A549 (cell line): ENCODE results near the gene EFHD2. TPM values are rescaled to one million over a fixed set of nuclear protein-coding genes. Genes with fewer than 3 reads are reported as not detected.

Experiments
- ATAC-seq, 2 experiments: fragments of 200-7000 bp in 1 of 2; fragments of >200 bp in 1 of 2; cut with Nextera tagmentation in 1 of 2; cut with Tn5 transposase in 1 of 2; 3 replicates each; pipeline versions ENCODE4 v1.8.0 to v1.9.1; 2018 to 2020; ENCODE audit warnings: mild to moderate bottlenecking in 1 of 2, moderate library complexity in 1 of 2
- CTCF ChIA-PET: fragments of 300-600 bp; sonication (Branson Sonifier 250); formaldehyde crosslinking; extraction: SDS; loops from one replicate; lab custom pipeline; 2021; ENCODE audit warnings: antibody characterized with exemption, inconsistent platforms; lab: Yijun Ruan, JAX
- POLR2A ChIA-PET: fragments of 350-600 bp; formaldehyde crosslinking; extraction: SDS; loops from one replicate; lab custom pipeline; 2021; ENCODE audit warnings: antibody characterized with exemption, inconsistent platforms; lab: Yijun Ruan, JAX
- DNase-seq, 2 experiments: peaks; one replicate each; pipeline versions ENCODE4 v3.0.0 to v3.0.0-alpha.2; 2011 to 2016; ENCODE audit warnings: low read depth in 1 of 2, low spot score in 1 of 2
- FAIRE-seq: peaks from 2 replicates; lab custom pipeline; 2011; peaks lifted over from hg19 to GRCh38; lab: Jason Lieb, UNC
- H3K27ac ChIP-seq, 2 experiments: fragments of >200 bp; sonication (Bioruptor Twin); formaldehyde crosslinking; 3 replicates each; pipeline ENCODE4 v1.5.1; 2016 to 2017
- H3K4me1 ChIP-seq: fragments of >200 bp; sonication (Bioruptor Twin); formaldehyde crosslinking; 3 replicates; pipeline ENCODE4 v1.6.1; 2016
- H3K4me2 ChIP-seq: fragments of >200 bp; sonication (Bioruptor Twin); formaldehyde crosslinking; 3 replicates; pipeline ENCODE4 v1.6.1; 2016
- H3K4me3 ChIP-seq: fragments of >200 bp; sonication (Bioruptor Twin); formaldehyde crosslinking; 3 replicates; pipeline ENCODE4 v1.5.1; 2016
- H3K9me3 ChIP-seq: fragments of >200 bp; sonication (Bioruptor Twin); formaldehyde crosslinking; 3 replicates; pipeline ENCODE4 v1.6.1; 2016
- CHD2 ChIP-seq: fragments of 150-350 bp; IDR thresholded peaks from 2 replicates; pipeline ENCODE4 v1.6.1; 2014; ENCODE audit warnings: low read length; ENCODE audit not compliant: partially characterized antibody
- CHD4 ChIP-seq: fragments of 200-600 bp; sonication (generic); IDR thresholded peaks from 2 replicates; pipeline ENCODE4 v1.6.1; 2016; ENCODE audit warnings: antibody characterized with exemption, mild to moderate bottlenecking, borderline replicate concordance
- EHF ChIP-seq: fragments of 250-450 bp; sonication (Bioruptor Pico); IDR thresholded peaks from 2 replicates; pipeline ENCODE4 v1.5.0; 2020; ENCODE audit warnings: mild to moderate bottlenecking
- EP300 ChIP-seq, 2 experiments: fragments of >200 bp; sonication (Bioruptor Twin); formaldehyde crosslinking; IDR thresholded peaks; 2 replicates in 1 of 2; 3 replicates in 1 of 2; pipeline ENCODE4 v1.6.1; 2016 to 2017
- FOSB ChIP-seq: fragments of 250-450 bp; sonication (Bioruptor Pico); IDR thresholded peaks from 2 replicates; pipeline ENCODE4 v1.5.0; 2020; ENCODE audit warnings: mild to moderate bottlenecking, moderate library complexity
- FOSL2 ChIP-seq, 2 experiments: fragments of 450-650 bp in 1 of 2; fragments of >200 bp in 1 of 2; sonication (Bioruptor Twin) in 1 of 2; formaldehyde crosslinking; IDR thresholded peaks; 2 replicates each; pipeline versions ENCODE4 v1.5.0 to v1.6.1; 2016 to 2020; ENCODE audit warnings: mild to moderate bottlenecking in 1 of 2, moderate library complexity in 1 of 2
- FOXS1 ChIP-seq: fragments of 250-450 bp; sonication (Bioruptor Pico); IDR thresholded peaks from 2 replicates; pipeline ENCODE4 v1.5.0; 2020; ENCODE audit warnings: mild to moderate bottlenecking, moderate library complexity
- HDAC2 ChIP-seq: fragments of 200-600 bp; sonication (generic); IDR thresholded peaks from 2 replicates; pipeline ENCODE4 v1.6.1; 2016
- HOXA7 ChIP-seq: fragments of 250-450 bp; sonication (Bioruptor Pico); IDR thresholded peaks from 2 replicates; pipeline ENCODE4 v1.5.0; 2020; ENCODE audit warnings: mild to moderate bottlenecking, moderate library complexity
- JUN ChIP-seq, 2 experiments: fragments of >200 bp; sonication (Bioruptor Twin); formaldehyde crosslinking; IDR thresholded peaks; 2 replicates in 1 of 2; 3 replicates in 1 of 2; pipeline ENCODE4 v1.6.1; 2016 to 2017
- KDM1A ChIP-seq: fragments of 200-600 bp; sonication (generic); IDR thresholded peaks from 2 replicates; pipeline ENCODE4 v1.6.1; 2016; ENCODE audit warnings: low read depth, mild to moderate bottlenecking
- NFE2L2 ChIP-seq: fragments of 150-350 bp; conservative IDR thresholded peaks from 2 replicates; pipeline ENCODE4 v1.6.1; 2014; ENCODE audit warnings: low read length
- POLR2AphosphoS2 ChIP-seq: conservative IDR thresholded peaks from 2 replicates; pipeline ENCODE4 v1.6.1; 2012; ENCODE audit warnings: low read length, improper control_type of control experiment, inconsistent platforms
- RFX5 ChIP-seq: fragments of 450-650 bp; IDR thresholded peaks from 2 replicates; pipeline ENCODE4 v1.7.1; 2014; ENCODE audit warnings: antibody characterized with exemption, mild to moderate bottlenecking, moderate library complexity
- SMC3 ChIP-seq: fragments of >200 bp; sonication (Bioruptor Twin); formaldehyde crosslinking; IDR thresholded peaks from 3 replicates; pipeline ENCODE4 v1.6.1; 2018; ENCODE audit warnings: inconsistent platforms
- TFCP2L1 ChIP-seq: fragments of 250-450 bp; sonication (Bioruptor Pico); IDR thresholded peaks from 2 replicates; pipeline ENCODE4 v1.5.0; 2021; ENCODE audit warnings: mild to moderate bottlenecking
- ZSCAN20 ChIP-seq: fragments of 250-450 bp; sonication (Bioruptor Pico); IDR thresholded peaks from 2 replicates; pipeline ENCODE4 v1.8.0; 2022; ENCODE audit warnings: mild to moderate bottlenecking, moderate library complexity
- WGBS: methylation state at CpG from one replicate; pipeline ENCODE4 v1.1.6; 2017; ENCODE audit errors: missing lambda C conversion rate; 5-methylcytosine and 5-hydroxymethylcytosine counted together
- polyA plus RNA-seq, 4 experiments: library from polyadenylated mRNA; depleted of rRNA in 3 of 4; stranded (reverse); fragments of >200 nt; fragmentation: RNase III in 1 of 4; extraction: RNeasy Plus Mini Kit Qiagen cat#74134 plus additional on column Dnase treatment in 1 of 4; gene quantifications; 2 replicates in 3 of 4; 3 replicates in 1 of 4; pipeline ENCODE4 v1.2.3, GENCODE V29; 2011 to 2017
- TF ChIP-seq, protein P1 (sequence below): fragments of 250-450 bp; sonication (Bioruptor Pico); IDR thresholded peaks from 2 replicates; pipeline ENCODE4 v1.5.0; 2020; ENCODE audit warnings: low read depth, mild to moderate bottlenecking, moderate library complexity
- TF ChIP-seq, protein P2 (sequence below): fragments of 250-450 bp; sonication (Bioruptor Pico); IDR thresholded peaks from 2 replicates; pipeline ENCODE4 v1.5.0; 2021; ENCODE audit warnings: mild to moderate bottlenecking, moderate library complexity, borderline replicate concordance
- TF ChIP-seq, protein P3 (sequence below): IDR thresholded peaks from 2 replicates; pipeline ENCODE4 v1.6.1; 2012
- TF ChIP-seq, protein P4 (sequence below): fragments of 450-650 bp; IDR thresholded peaks from 2 replicates; pipeline ENCODE4 v1.6.1; 2014; ENCODE audit warnings: antibody characterized with exemption
- TF ChIP-seq, protein P5 (sequence below): fragments of 200-600 bp; sonication (generic); IDR thresholded peaks from 2 replicates; pipeline ENCODE4 v1.6.1; 2016; ENCODE audit warnings: antibody characterized with exemption, mild to moderate bottlenecking, moderate library complexity

Gene EFHD2
- polyA plus RNA-seq, 2 of the 4 experiments (the other 2 are of a cell fraction): 33.1 to 96.2 TPM

DNA sequence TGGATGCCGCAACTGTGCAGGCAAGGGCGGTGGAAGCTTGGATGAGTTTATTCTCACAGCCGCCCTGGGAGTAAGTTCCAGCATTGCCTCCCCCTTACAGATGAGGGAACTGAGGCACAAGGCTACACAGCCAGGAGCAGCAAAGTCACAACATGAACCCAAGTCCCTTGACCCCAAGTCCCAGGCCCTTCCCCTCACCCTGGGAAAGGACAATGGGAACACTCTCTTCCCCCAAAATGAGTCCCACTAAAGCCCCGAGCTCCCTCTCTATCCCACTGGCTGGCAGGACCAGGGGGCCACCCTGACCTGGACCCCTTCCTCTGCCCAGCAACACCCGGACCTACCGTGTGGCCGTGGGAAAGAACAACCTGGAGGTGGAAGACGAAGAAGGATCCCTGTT, 32.4 kb downstream of the EFHD2 start:
- no peak for FAIRE-seq

DNA sequence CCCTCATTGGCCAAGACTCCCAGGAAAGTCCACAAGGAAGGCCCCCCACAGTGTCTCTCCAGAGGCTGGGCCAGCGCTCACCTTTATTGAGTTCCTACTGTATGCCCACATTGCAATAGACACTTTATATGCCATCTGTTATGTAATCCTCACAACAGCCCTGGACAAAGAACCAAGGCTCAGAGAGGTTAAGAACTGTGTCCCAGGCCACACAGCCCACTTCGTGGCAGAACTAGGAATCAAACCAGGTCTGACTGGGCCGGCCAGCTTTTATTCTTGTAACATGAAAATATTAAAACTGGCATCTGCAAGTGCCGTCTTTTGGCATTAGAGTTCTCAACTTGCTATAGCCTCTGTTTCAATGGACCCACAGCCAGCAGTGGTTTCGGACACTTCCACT, 33.1 kb downstream of the EFHD2 start:
- WGBS: 70% methylated on average over 5 of the region's 5 CpGs
- no peaks in the 10 kb centered on the region for H3K9me3 ChIP-seq

More for the DNA sequence above, 32.4 kb downstream of the EFHD2 start:
- Histone ChIP-seq H3K9me3 (no peaks in the 10 kb centered on the region), H3K4me2 (no peak overlapping the region), H3K27ac (no peak overlapping the region), H3K4me1 (no peaks in the 10 kb centered on the region), H3K4me3 (no peak overlapping the region)
- TF ChIP-seq KDM1A (no peak), HOXA7 (CRISPR knock-in tag) (no peak), EP300 (IDR thresholded peaks at IDR 0.05) (no peak)
- TF ChIP-seq, protein P1, sequence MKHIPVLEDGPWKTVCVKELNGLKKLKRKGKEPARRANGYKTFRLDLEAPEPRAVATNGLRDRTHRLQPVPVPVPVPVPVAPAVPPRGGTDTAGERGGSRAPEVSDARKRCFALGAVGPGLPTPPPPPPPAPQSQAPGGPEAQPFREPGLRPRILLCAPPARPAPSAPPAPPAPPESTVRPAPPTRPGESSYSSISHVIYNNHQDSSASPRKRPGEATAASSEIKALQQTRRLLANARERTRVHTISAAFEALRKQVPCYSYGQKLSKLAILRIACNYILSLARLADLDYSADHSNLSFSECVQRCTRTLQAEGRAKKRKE (CRISPR knock-in tag): no peak
- ChIA-PET CTCF (interaction anchor here (1.4 kb wide), 1 partner anchor 119 kb away, joined by 4 read pairs; no protein-coding TSS in a partner anchor), POLR2A (no interaction called here)
- no peak for ATAC-seq
- 92% methylated on average over 8 of the region's 8 CpGs for WGBS
- DNase-seq: no peak

DNA sequence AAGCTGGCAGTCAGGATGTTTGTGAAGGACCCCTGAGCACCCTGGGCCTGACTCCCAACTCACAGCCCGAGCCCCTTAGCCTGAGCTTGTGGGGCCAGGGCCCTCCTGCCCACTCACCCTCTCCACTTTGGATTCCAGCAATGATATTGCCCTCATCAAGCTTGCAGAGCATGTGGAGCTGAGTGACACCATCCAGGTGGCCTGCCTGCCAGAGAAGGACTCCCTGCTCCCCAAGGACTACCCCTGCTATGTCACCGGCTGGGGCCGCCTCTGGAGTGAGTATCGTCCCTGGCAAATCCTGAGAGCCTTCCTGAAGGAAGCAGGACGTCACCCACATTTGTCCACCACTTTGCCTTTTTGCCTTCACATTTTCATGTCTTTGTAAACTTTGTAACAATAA, 33.6 kb downstream of the EFHD2 start:
- Histone ChIP-seq H3K4me2 (no peak overlapping the region), H3K4me3 (no peak overlapping the region), H3K9me3 (no peaks in the 10 kb centered on the region), H3K4me1 (no peaks in the 10 kb centered on the region), H3K27ac (no peak overlapping the region)
- POLR2A ChIA-PET: no interaction called here
- no peak for FAIRE-seq
- ATAC-seq: no peak
- CTCF ChIA-PET: interaction anchor here (1.0 to 1.8 kb wide), 4 partner anchors 8 to 109 kb away, joined by 3 to 6 read pairs (median 4); no protein-coding TSS in a partner anchor
- no peak for DNase-seq
- WGBS: 66% methylated on average over 4 of the region's 5 CpGs
- TF ChIP-seq JUN (IDR thresholded peaks at IDR 0.05) (no peak), CHD4 (no peak), FOSB (CRISPR knock-in tag) (no peak), HDAC2 (no peak), EHF (CRISPR knock-in tag) (no peak), TFCP2L1 (CRISPR knock-in tag) (no peak), RFX5 (no peak), POLR2AphosphoS2 (no peak)
- TF ChIP-seq, protein P2, sequence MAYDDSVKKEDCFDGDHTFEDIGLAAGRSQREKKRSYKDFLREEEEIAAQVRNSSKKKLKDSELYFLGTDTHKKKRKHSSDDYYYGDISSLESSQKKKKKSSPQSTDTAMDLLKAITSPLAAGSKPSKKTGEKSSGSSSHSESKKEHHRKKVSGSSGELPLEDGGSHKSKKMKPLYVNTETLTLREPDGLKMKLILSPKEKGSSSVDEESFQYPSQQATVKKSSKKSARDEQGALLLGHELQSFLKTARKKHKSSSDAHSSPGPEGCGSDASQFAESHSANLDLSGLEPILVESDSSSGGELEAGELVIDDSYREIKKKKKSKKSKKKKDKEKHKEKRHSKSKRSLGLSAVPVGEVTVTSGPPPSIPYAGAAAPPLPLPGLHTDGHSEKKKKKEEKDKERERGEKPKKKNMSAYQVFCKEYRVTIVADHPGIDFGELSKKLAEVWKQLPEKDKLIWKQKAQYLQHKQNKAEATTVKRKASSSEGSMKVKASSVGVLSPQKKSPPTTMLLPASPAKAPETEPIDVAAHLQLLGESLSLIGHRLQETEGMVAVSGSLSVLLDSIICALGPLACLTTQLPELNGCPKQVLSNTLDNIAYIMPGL (CRISPR knock-in tag): no peak
- TF ChIP-seq, protein P3, sequence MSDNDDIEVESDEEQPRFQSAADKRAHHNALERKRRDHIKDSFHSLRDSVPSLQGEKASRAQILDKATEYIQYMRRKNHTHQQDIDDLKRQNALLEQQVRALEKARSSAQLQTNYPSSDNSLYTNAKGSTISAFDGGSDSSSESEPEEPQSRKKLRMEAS: no peak

More for the DNA sequence above, 33.1 kb downstream of the EFHD2 start:
- DNase-seq: no peak
- no peak overlapping the region for H3K27ac ChIP-seq
- ATAC-seq: no peak
- FAIRE-seq: no peak
- H3K4me2 ChIP-seq: no peak overlapping the region
- ChIA-PET CTCF (interaction anchor here (1.2 to 1.8 kb wide), 3 partner anchors 8 to 109 kb away, joined by 3 to 6 read pairs (median 4); no protein-coding TSS in a partner anchor), POLR2A (no interaction called here)
- H3K4me1 ChIP-seq: no peaks in the 10 kb centered on the region
- H3K4me3 ChIP-seq: no peak overlapping the region
- TF ChIP-seq NFE2L2: no peak
- TF ChIP-seq, protein P2 (CRISPR knock-in tag): no peak
- no peak for TF ChIP-seq FOXS1 (CRISPR knock-in tag)
- TF ChIP-seq, protein P4, sequence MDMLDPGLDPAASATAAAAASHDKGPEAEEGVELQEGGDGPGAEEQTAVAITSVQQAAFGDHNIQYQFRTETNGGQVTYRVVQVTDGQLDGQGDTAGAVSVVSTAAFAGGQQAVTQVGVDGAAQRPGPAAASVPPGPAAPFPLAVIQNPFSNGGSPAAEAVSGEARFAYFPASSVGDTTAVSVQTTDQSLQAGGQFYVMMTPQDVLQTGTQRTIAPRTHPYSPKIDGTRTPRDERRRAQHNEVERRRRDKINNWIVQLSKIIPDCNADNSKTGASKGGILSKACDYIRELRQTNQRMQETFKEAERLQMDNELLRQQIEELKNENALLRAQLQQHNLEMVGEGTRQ: no peak
- no peak for TF ChIP-seq ZSCAN20 (CRISPR knock-in tag)
- TF ChIP-seq, protein P5, sequence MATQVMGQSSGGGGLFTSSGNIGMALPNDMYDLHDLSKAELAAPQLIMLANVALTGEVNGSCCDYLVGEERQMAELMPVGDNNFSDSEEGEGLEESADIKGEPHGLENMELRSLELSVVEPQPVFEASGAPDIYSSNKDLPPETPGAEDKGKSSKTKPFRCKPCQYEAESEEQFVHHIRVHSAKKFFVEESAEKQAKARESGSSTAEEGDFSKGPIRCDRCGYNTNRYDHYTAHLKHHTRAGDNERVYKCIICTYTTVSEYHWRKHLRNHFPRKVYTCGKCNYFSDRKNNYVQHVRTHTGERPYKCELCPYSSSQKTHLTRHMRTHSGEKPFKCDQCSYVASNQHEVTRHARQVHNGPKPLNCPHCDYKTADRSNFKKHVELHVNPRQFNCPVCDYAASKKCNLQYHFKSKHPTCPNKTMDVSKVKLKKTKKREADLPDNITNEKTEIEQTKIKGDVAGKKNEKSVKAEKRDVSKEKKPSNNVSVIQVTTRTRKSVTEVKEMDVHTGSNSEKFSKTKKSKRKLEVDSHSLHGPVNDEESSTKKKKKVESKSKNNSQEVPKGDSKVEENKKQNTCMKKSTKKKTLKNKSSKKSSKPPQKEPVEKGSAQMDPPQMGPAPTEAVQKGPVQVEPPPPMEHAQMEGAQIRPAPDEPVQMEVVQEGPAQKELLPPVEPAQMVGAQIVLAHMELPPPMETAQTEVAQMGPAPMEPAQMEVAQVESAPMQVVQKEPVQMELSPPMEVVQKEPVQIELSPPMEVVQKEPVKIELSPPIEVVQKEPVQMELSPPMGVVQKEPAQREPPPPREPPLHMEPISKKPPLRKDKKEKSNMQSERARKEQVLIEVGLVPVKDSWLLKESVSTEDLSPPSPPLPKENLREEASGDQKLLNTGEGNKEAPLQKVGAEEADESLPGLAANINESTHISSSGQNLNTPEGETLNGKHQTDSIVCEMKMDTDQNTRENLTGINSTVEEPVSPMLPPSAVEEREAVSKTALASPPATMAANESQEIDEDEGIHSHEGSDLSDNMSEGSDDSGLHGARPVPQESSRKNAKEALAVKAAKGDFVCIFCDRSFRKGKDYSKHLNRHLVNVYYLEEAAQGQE: no peak
- TF ChIP-seq CHD2: no peak
- TF ChIP-seq FOSL2 (IDR thresholded peaks at IDR 0.05): no peak
- no peak for TF ChIP-seq FOSL2 (CRISPR knock-in tag; IDR thresholded peaks at IDR 0.05)
- TF ChIP-seq, protein P3: no peak
- TF ChIP-seq SMC3: no peak
- TF ChIP-seq, all 56 proteins: peak for 0
